HepG2 (cell line): ENCODE results near the gene MYOF. TPM values are rescaled to one million over a fixed set of nuclear protein-coding genes. Genes with fewer than 3 reads are reported as not detected.

Source experiments
- ATAC-seq: fragments of 200-7000 bp; cut with Tn5 transposase; 3 replicates; pipeline ENCODE4 v1.9.1; 2020; ENCODE audit warnings: mild to moderate bottlenecking, moderate library complexity
- BruUV-seq: library from RNA; stranded (reverse); fragments of 400-500 nt; replicated peaks from 2 replicates; lab custom pipeline; 2021; lab: Mats Ljungman, UMichigan
- CTCF ChIA-PET: fragments of 300-600 bp; formaldehyde crosslinking; extraction: SDS; loops from one replicate; lab custom pipeline; 2021; ENCODE audit warnings: low total read pairs, inconsistent platforms, low intra/inter-chr PET ratio; lab: Yijun Ruan, JAX
- POLR2A ChIA-PET: fragments of 350-600 bp; sonication (Branson Sonifier 250); formaldehyde crosslinking; loops from one replicate; lab custom pipeline; 2020; ENCODE audit warnings: antibody characterized with exemption, inconsistent platforms; lab: Yijun Ruan, JAX
- DNase-seq: peaks from one replicate; pipeline ENCODE4 v3.0.0-alpha.2; 2015; ENCODE audit warnings: low spot score
- FAIRE-seq: peaks from 3 replicates; lab custom pipeline; 2011; peaks lifted over from hg19 to GRCh38; lab: Jason Lieb, UNC
- H2AFZ ChIP-seq: one replicate; pipeline ENCODE4 v1.6.1; 2011; ENCODE audit warnings: low read length, inconsistent platforms
- H3K27ac ChIP-seq: fragments of 300-600 bp; 3 replicates; pipeline ENCODE4 v1.8.0; 2011; ENCODE audit warnings: mixed run types, mild to moderate bottlenecking, mixed read lengths, low read length, inconsistent platforms; ENCODE audit not compliant: insufficient read depth; ENCODE audit errors: extremely low read length
- H3K27me3 ChIP-seq, 2 experiments: fragments of 200-600 bp in 1 of 2; 2 replicates in 1 of 2; 3 replicates in 1 of 2; pipeline versions ENCODE4 v1.6.0 to v1.8.0; 2011; ENCODE audit warnings: low read length in 2 of 2, mild to moderate bottlenecking in 2 of 2, moderate library complexity in 2 of 2, inconsistent platforms in 1 of 2; ENCODE audit not compliant: insufficient read depth in 2 of 2, control insufficient read depth in 1 of 2
- H3K36me3 ChIP-seq, 2 experiments: fragments of 200-600 bp in 1 of 2; replicated peaks in 1 of 2; 2 replicates in 1 of 2; 3 replicates in 1 of 2; pipeline versions ENCODE4 v1.5.1 to v1.8.0; 2011; ENCODE audit warnings: low read length in 2 of 2, inconsistent platforms in 1 of 2; ENCODE audit not compliant: insufficient read depth in 2 of 2, control insufficient read depth in 1 of 2
- H3K4me1 ChIP-seq: 2 replicates; pipeline ENCODE4 v1.5.1; 2012; ENCODE audit warnings: low read length, inconsistent platforms; ENCODE audit not compliant: insufficient read depth
- H3K4me2 ChIP-seq: 2 replicates; pipeline ENCODE4 v1.6.0; 2011; ENCODE audit warnings: low read depth, low read length, inconsistent platforms
- H3K4me3 ChIP-seq, 3 experiments: fragments of 200-600 bp in 1 of 3; sonication (generic), shearing (Covaris generic) in 1 of 3; replicated peaks in 1 of 3; 2 replicates each; pipeline ENCODE4 v1.5.1; 2011 to 2016; ENCODE audit warnings: low read length in 3 of 3, inconsistent platforms in 2 of 3, low read depth in 2 of 3, mild to moderate bottlenecking in 2 of 3, control low read depth in 1 of 3, mixed read lengths in 1 of 3; ENCODE audit not compliant: insufficient read depth in 1 of 3
- H3K79me2 ChIP-seq: one replicate; pipeline ENCODE4 v1.6.1; 2011; ENCODE audit warnings: low read length, inconsistent platforms; ENCODE audit not compliant: insufficient read depth
- H3K9ac ChIP-seq: 2 replicates; pipeline ENCODE4 v1.6.0; 2011; ENCODE audit warnings: mild to moderate bottlenecking, low read depth, low read length, inconsistent platforms; ENCODE audit not compliant: insufficient read depth
- H3K9me3 ChIP-seq: 2 replicates; pipeline ENCODE4 v1.5.1; 2012; ENCODE audit warnings: mild to moderate bottlenecking, low read length
- H4K20me1 ChIP-seq: 2 replicates; pipeline ENCODE4 v1.6.0; 2011; ENCODE audit warnings: inconsistent platforms, mild to moderate bottlenecking, low read length, moderate library complexity; ENCODE audit not compliant: insufficient read depth
- FOSL2 ChIP-seq: sonication (generic); formaldehyde crosslinking; IDR thresholded peaks from 2 replicates; pipeline ENCODE4 v1.4.0; 2020; ENCODE audit warnings: missing genetic modification reagents
- MAZ ChIP-seq, 2 experiments: sonication (generic) in 1 of 2; formaldehyde crosslinking in 1 of 2; IDR thresholded peaks; 2 replicates each; pipeline versions ENCODE4 v1.5.0 to v1.6.1; 2012 to 2020; ENCODE audit warnings: low read depth in 2 of 2, mild to moderate bottlenecking in 2 of 2, borderline replicate concordance in 1 of 2, improper control_type of control experiment in 1 of 2, low read length in 1 of 2, missing genetic modification reagents in 1 of 2, moderate library complexity in 1 of 2
- MXD4 ChIP-seq: IDR thresholded peaks from 2 replicates; pipeline ENCODE4 v1.6.1; 2016; ENCODE audit warnings: mild to moderate bottlenecking, missing biosample characterization, missing genetic modification reagents
- RARA ChIP-seq: IDR thresholded peaks from 2 replicates; pipeline ENCODE4 v1.6.1; 2016; ENCODE audit warnings: missing genetic modification reagents, missing compliant biosample characterization
- SATB2 ChIP-seq: sonication (generic); formaldehyde crosslinking; IDR thresholded peaks from 2 replicates; pipeline ENCODE4 v1.5.0; 2020; ENCODE audit warnings: missing genetic modification reagents
- SYNCRIP ChIP-seq: fragments of 200-400 bp; formaldehyde crosslinking; IDR thresholded peaks from 2 replicates; pipeline ENCODE4 v1.6.1; 2018; ENCODE audit warnings: mild to moderate bottlenecking, low read depth, low read length; ENCODE audit not compliant: insufficient read depth
- TBX3 ChIP-seq: fragments of 450-650 bp; IDR thresholded peaks from 2 replicates; pipeline ENCODE4 v1.6.1; 2017; ENCODE audit warnings: antibody characterized with exemption, mild to moderate bottlenecking, inconsistent platforms, borderline replicate concordance
- ZBTB1 ChIP-seq: sonication (generic); formaldehyde crosslinking; IDR thresholded peaks from 2 replicates; pipeline ENCODE4 v1.4.0; 2020; ENCODE audit warnings: missing genetic modification reagents, borderline replicate concordance
- ZNF20 ChIP-seq: sonication (generic); formaldehyde crosslinking; IDR thresholded peaks from 2 replicates; pipeline ENCODE4 v1.4.0; 2020; ENCODE audit warnings: mild to moderate bottlenecking, moderate library complexity, missing genetic modification reagents
- ZNF577 ChIP-seq: sonication (generic); formaldehyde crosslinking; IDR thresholded peaks from 2 replicates; pipeline ENCODE4 v1.4.0; 2020; ENCODE audit warnings: mild to moderate bottlenecking, low read depth, missing genetic modification reagents, borderline replicate concordance
- ZNF761 ChIP-seq: sonication (generic); formaldehyde crosslinking; conservative IDR thresholded peaks from 2 replicates; pipeline ENCODE4 v1.4.0; 2020; ENCODE audit warnings: mild to moderate bottlenecking, missing genetic modification reagents
- WGBS: methylation state at CpG from one replicate; pipeline ENCODE4 v1.1.6; 2017; ENCODE audit warnings: low lambda C conversion rate; 5-methylcytosine and 5-hydroxymethylcytosine counted together
- in situ Hi-C: cut with HindIII; loops from 2 replicates; pipeline ENCODE4 v1.10.0; 2017; ENCODE audit warnings: low pct_unique_long_range_greater_than_20kb; ENCODE audit not compliant: extremely low pct_ligation_motif_present
- intact Hi-C: fragments of 100-400 bp; cut with micrococcal nuclease; formaldehyde crosslinking; loops from one replicate; pipeline ENCODE4 v1.10.0; 2022; ENCODE audit not compliant: unreplicated experiment
- polyA plus RNA-seq, 8 experiments: library from polyadenylated mRNA; depleted of rRNA in 3 of 8; stranded (reverse) in 7 of 8; unstranded in 1 of 8; fragments of >200 nt; fragmentation: Illumina TruSeq in 4 of 8; extraction: Trizol in 4 of 8; gene quantifications; 2 replicates each; pipeline versions ENCODE4 v1.2.1 to v1.2.3, GENCODE V29; 2011 to 2016; ENCODE audit warnings: low read depth in 4 of 8, missing spikeins in 1 of 8, mixed read lengths in 1 of 8; ENCODE audit not compliant: insufficient read depth in 1 of 8
- total RNA-seq, 5 experiments: library from RNA; depleted of rRNA; stranded (reverse); fragments of >200 nt; fragmentation: Illumina TruSeq; extraction: Trizol; gene quantifications; 2 replicates each; pipeline ENCODE4 v1.2.3, GENCODE V29; 2016; ENCODE audit warnings: low read depth in 1 of 5
- TF ChIP-seq, protein P1 (sequence below), 2 experiments: fragments of 450-650 bp in 1 of 2; sonication (generic) in 1 of 2; formaldehyde crosslinking; IDR thresholded peaks; 2 replicates each; pipeline versions ENCODE4 v1.5.0 to v1.8.0; 2020 to 2022; ENCODE audit warnings: mild to moderate bottlenecking in 1 of 2, missing genetic modification reagents in 1 of 2
- TF ChIP-seq, protein P2 (sequence below): sonication (generic); formaldehyde crosslinking; IDR thresholded peaks from 2 replicates; pipeline ENCODE4 v1.4.0; 2020; ENCODE audit warnings: missing genetic modification reagents
- TF ChIP-seq, protein P3 (sequence below): sonication (generic); formaldehyde crosslinking; IDR thresholded peaks from 2 replicates; pipeline ENCODE4 v1.4.0; 2020; ENCODE audit warnings: missing genetic modification reagents, borderline replicate concordance

The MYOF gene
- total and polyA plus RNA-seq, 2 of the 13 experiments (the other 11 are each of a cell fraction or from before 2014, with no cell fraction given) = 0.18 to 0.42 TPM

DNA sequence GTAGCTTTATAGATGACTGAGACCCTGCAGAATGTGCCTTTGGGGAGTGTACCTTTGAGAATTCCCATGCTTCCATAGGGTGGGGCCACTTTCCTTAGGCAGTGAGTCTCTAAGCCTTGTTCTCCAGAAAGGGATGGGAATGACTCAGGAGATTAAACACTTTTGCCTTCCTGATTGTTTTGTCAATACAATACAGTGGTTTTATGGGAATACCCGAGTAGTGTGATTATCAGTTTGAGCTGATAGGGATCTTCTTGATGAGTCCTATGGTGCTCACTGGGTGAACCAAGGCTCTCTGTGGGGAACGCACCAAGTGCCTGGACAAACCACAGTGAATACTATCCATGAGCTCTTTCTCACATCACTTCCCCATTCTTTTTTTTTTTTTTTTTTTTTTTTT, 6.3 kb downstream of the MYOF start:
- no peak for TF ChIP-seq ZNF577
- TF ChIP-seq FOSL2 (CRISPR knock-in tag) = 0 out of 2 replicates have a peak, but pooled peaks have one; percentile 15
- H3K4me1 ChIP-seq = no peaks in the 10 kb centered on the region
- WGBS = 0% methylated on average over 2 of the region's 2 CpGs
- H4K20me1 ChIP-seq = no peaks in the 10 kb centered on the region
- H3K9me3 ChIP-seq = no peaks in the 10 kb centered on the region
- no peak overlapping the region for H3K9ac ChIP-seq
- BruUV-seq = no TSS peak
- no peak overlapping the region for H3K27ac ChIP-seq
- no peak overlapping the region for H3K4me3 ChIP-seq
- intact Hi-C loops (no loop called here), in situ Hi-C loops (no loop called here)
- ATAC-seq (no peak), DNase-seq (peak; percentile 36), FAIRE-seq (no peak)
- no peaks in the 10 kb centered on the region for H3K79me2 ChIP-seq
- no peak overlapping the region for H2AFZ ChIP-seq
- ChIA-PET CTCF (no interaction called here), POLR2A (no interaction called here)
- H3K36me3 ChIP-seq = no peaks in the 10 kb centered on the region
- H3K4me2 ChIP-seq = no peak overlapping the region
- H3K27me3 ChIP-seq = peaks cover 0 to 1% of the 10 kb centered on the region in 2 experiments; a peak in 1 of 5 replicates

DNA sequence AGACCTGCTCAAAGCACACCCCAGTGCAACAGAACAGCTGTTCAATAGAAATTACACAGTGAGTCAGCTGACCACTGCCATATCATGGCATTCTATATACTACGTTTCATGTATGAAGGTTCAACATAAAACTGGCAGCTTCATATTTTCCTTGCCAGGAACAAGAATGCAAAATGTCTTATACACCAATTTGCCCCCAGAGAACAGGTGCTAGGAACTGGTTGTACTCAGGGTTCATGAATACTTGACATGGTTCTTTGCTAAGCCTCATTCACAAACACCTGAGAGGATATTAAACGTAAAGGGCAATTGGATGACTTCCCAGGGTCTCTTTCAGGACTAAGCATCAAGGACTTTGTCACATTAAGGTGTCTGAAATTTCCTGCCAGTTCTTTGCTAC, 6.9 kb downstream of the MYOF start:
- no peak overlapping the region for H2AFZ ChIP-seq
- no peaks in the 10 kb centered on the region for H3K9me3 ChIP-seq
- H3K4me3 ChIP-seq = no peak overlapping the region
- no peaks in the 10 kb centered on the region for H4K20me1 ChIP-seq
- no peaks in the 10 kb centered on the region for H3K27me3 ChIP-seq
- no peaks in the 10 kb centered on the region for H3K36me3 ChIP-seq
- intact Hi-C loops = no loop called here
- ATAC-seq (no peak), FAIRE-seq (no peak), DNase-seq (no peak)
- H3K4me1 ChIP-seq = no peaks in the 10 kb centered on the region
- H3K79me2 ChIP-seq = no peaks in the 10 kb centered on the region
- 25% methylated on average over 2 of the region's 2 CpGs for WGBS
- POLR2A ChIA-PET = no interaction called here
- in situ Hi-C loops = no loop called here
- H3K4me2 ChIP-seq = no peak overlapping the region
- H3K9ac ChIP-seq = no peak overlapping the region
- CTCF ChIA-PET = no interaction called here
- BruUV-seq = no TSS peak
- H3K27ac ChIP-seq = no peak overlapping the region
- TF ChIP-seq TBX3 (no peak), SATB2 (no peak), ZBTB1 (CRISPR knock-in tag) (no peak), SYNCRIP (no peak), ZNF761 (no peak), MXD4 (CRISPR knock-in tag) (no peak), ZNF20 (CRISPR knock-in tag) (no peak), RARA (no peak), MAZ (IDR thresholded peaks at IDR 0.05; ENCODE audit: borderline replicate concordance, low read depth, low read length) (no peak), MAZ (CRISPR knock-in tag; IDR thresholded peaks at IDR 0.05; ENCODE audit: low read depth) (no peak)
- TF ChIP-seq, protein P1, sequence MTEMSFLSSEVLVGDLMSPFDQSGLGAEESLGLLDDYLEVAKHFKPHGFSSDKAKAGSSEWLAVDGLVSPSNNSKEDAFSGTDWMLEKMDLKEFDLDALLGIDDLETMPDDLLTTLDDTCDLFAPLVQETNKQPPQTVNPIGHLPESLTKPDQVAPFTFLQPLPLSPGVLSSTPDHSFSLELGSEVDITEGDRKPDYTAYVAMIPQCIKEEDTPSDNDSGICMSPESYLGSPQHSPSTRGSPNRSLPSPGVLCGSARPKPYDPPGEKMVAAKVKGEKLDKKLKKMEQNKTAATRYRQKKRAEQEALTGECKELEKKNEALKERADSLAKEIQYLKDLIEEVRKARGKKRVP (CRISPR knock-in tag; IDR thresholded peaks at IDR 0.05) = no peak
- TF ChIP-seq, protein P2, sequence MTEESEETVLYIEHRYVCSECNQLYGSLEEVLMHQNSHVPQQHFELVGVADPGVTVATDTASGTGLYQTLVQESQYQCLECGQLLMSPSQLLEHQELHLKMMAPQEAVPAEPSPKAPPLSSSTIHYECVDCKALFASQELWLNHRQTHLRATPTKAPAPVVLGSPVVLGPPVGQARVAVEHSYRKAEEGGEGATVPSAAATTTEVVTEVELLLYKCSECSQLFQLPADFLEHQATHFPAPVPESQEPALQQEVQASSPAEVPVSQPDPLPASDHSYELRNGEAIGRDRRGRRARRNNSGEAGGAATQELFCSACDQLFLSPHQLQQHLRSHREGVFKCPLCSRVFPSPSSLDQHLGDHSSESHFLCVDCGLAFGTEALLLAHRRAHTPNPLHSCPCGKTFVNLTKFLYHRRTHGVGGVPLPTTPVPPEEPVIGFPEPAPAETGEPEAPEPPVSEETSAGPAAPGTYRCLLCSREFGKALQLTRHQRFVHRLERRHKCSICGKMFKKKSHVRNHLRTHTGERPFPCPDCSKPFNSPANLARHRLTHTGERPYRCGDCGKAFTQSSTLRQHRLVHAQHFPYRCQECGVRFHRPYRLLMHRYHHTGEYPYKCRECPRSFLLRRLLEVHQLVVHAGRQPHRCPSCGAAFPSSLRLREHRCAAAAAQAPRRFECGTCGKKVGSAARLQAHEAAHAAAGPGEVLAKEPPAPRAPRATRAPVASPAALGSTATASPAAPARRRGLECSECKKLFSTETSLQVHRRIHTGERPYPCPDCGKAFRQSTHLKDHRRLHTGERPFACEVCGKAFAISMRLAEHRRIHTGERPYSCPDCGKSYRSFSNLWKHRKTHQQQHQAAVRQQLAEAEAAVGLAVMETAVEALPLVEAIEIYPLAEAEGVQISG (CRISPR knock-in tag) = no peak
- TF ChIP-seq, protein P3, sequence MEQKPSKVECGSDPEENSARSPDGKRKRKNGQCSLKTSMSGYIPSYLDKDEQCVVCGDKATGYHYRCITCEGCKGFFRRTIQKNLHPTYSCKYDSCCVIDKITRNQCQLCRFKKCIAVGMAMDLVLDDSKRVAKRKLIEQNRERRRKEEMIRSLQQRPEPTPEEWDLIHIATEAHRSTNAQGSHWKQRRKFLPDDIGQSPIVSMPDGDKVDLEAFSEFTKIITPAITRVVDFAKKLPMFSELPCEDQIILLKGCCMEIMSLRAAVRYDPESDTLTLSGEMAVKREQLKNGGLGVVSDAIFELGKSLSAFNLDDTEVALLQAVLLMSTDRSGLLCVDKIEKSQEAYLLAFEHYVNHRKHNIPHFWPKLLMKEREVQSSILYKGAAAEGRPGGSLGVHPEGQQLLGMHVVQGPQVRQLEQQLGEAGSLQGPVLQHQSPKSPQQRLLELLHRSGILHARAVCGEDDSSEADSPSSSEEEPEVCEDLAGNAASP = no peak
